ENCODE data around the gene PDXK. TPM values are rescaled to one million over a fixed set of nuclear protein-coding genes. Genes with fewer than 3 reads are reported as not detected.

PDXK gene
- total and polyA plus RNA-seq, 2 of the 13 experiments (the other 11 are each of a cell fraction or from before 2014, with no cell fraction given), result 114 to 184 TPM

GRCh38 chr21:43727519-43728153 is 8.7 kb downstream of the PDXK start (continued):
- TF ChIP-seq HCFC1 (IDR thresholded peaks at IDR 0.05; ENCODE audit: low read depth, low read length) (no peak), TFAP4 (IDR thresholded peaks at IDR 0.05; ENCODE audit: borderline replicate concordance, low read depth) (peak; percentile 20; the same call in 1 of the 2 replicates), KLF16 (CRISPR knock-in tag; IDR thresholded peaks at IDR 0.05) (0 out of 4 replicates have a peak, but pooled peaks of 1 of the 2 experiments have one; percentile 69), HHEX (CRISPR knock-in tag; IDR thresholded peaks at IDR 0.05) (no peak), TRIM22 (IDR thresholded peaks at IDR 0.05) (no peak), MXD1 (CRISPR knock-in tag; IDR thresholded peaks at IDR 0.05) (peak; percentile 18; the same call in 1 of the 2 replicates), ZNF615 (CRISPR knock-in tag; IDR thresholded peaks at IDR 0.05; ENCODE audit: borderline replicate concordance) (no peak), NAIF1 (CRISPR knock-in tag; IDR thresholded peaks at IDR 0.05; ENCODE audit: borderline replicate concordance) (0 out of 2 replicates have a peak, but pooled peaks have one; percentile 19), ZNF703 (CRISPR knock-in tag; IDR thresholded peaks at IDR 0.05; ENCODE audit: borderline replicate concordance) (no peak), JARID2 (CRISPR knock-in tag; IDR thresholded peaks at IDR 0.05; ENCODE audit: insufficient replicate concordance) (no peak), ISL2 (CRISPR knock-in tag; IDR thresholded peaks at IDR 0.05) (no peak), ZNF747 (CRISPR knock-in tag; IDR thresholded peaks at IDR 0.05; ENCODE audit: borderline replicate concordance) (no peak), EP300 (IDR thresholded peaks at IDR 0.05; ENCODE audit: low read depth in 2 of 2, low read length in 2 of 2) (no peak), EP300 (CRISPR knock-in tag; IDR thresholded peaks at IDR 0.05; ENCODE audit: borderline replicate concordance) (0 out of 2 replicates have a peak, but pooled peaks have one; percentile 19), HNRNPL (IDR thresholded peaks at IDR 0.05; ENCODE audit: low read depth, low read length) (peak; percentile 77; the same call in 1 of the 2 replicates), POLR2AphosphoS5 (IDR thresholded peaks at IDR 0.05; ENCODE audit: low read depth, low read length) (no peak), ZMYM3 (CRISPR knock-in tag; IDR thresholded peaks at IDR 0.05) (no peak), HDAC1 (CRISPR knock-in tag; IDR thresholded peaks at IDR 0.05) (no peak), RFXANK (CRISPR knock-in tag; IDR thresholded peaks at IDR 0.05) (no peak), ZBTB4 (CRISPR knock-in tag; IDR thresholded peaks at IDR 0.05; ENCODE audit: borderline replicate concordance) (no peak; the same call in 1 of the 2 replicates), ZNF772 (CRISPR knock-in tag; IDR thresholded peaks at IDR 0.05) (no peak), ZNF280B (CRISPR knock-in tag; IDR thresholded peaks at IDR 0.05; ENCODE audit: borderline replicate concordance) (peak; percentile 41; the same call in 1 of the 2 replicates), GATAD1 (CRISPR knock-in tag; IDR thresholded peaks at IDR 0.05) (no peak)

Data from HepG2 (cell line).